SK-N-SH treated with all-trans-retinoic acid at 6 μM for 48 hours (cell line): ENCODE results near the gene JMJD8.
A peak's percentile ranks its signal among the peaks of the same experiment; 100 is the strongest.

ENCODE experiments used
- ATAC-seq: fragments of 200-7000 bp; cut with Tn5 transposase; 3 replicates; pipeline ENCODE4 v1.9.1; 2020; ENCODE audit warnings: mild to moderate bottlenecking, moderate library complexity
- ARNTL ChIP-seq: fragments of 450-650 bp; formaldehyde crosslinking; IDR thresholded peaks from 2 replicates; pipeline ENCODE4 v1.5.0; 2020; ENCODE audit warnings: low read depth, mild to moderate bottlenecking, moderate library complexity, borderline replicate concordance
- BACH2 ChIP-seq: fragments of 250-450 bp; sonication (Bioruptor Pico); IDR thresholded peaks from 2 replicates; pipeline ENCODE4 v1.9.0; 2021; ENCODE audit warnings: mild to moderate bottlenecking, borderline replicate concordance
- CSDC2 ChIP-seq: fragments of 250-450 bp; sonication (Bioruptor Pico); IDR thresholded peaks from 2 replicates; pipeline ENCODE4 v1.5.0; 2020; ENCODE audit warnings: mild to moderate bottlenecking, moderate library complexity
- ESRRG ChIP-seq: fragments of 250-450 bp; sonication (Bioruptor Pico); IDR thresholded peaks from 2 replicates; pipeline ENCODE4 v1.6.1; 2021; ENCODE audit warnings: mild to moderate bottlenecking
- GLIS3 ChIP-seq: fragments of 250-450 bp; sonication (Bioruptor Pico); IDR thresholded peaks from 2 replicates; pipeline ENCODE4 v1.5.0; 2020; ENCODE audit warnings: mild to moderate bottlenecking, moderate library complexity
- ISL1 ChIP-seq: fragments of 250-450 bp; sonication (Bioruptor Pico); IDR thresholded peaks from 2 replicates; pipeline ENCODE4 v2.1.2; 2022; ENCODE audit warnings: mild to moderate bottlenecking, moderate library complexity
- OSR1 ChIP-seq: fragments of 250-450 bp; sonication (Bioruptor Pico); IDR thresholded peaks from 2 replicates; pipeline ENCODE4 v1.8.0; 2022; ENCODE audit warnings: moderate library complexity, mild to moderate bottlenecking, inconsistent platforms
- PPARA ChIP-seq: fragments of 250-450 bp; sonication (Bioruptor Pico); IDR thresholded peaks from 2 replicates; pipeline ENCODE4 v1.5.0; 2020; ENCODE audit warnings: mild to moderate bottlenecking, borderline replicate concordance
- RARB ChIP-seq: fragments of 250-450 bp; sonication (Bioruptor Pico); IDR thresholded peaks from 2 replicates; pipeline ENCODE4 v1.8.0; 2021; ENCODE audit warnings: mild to moderate bottlenecking, moderate library complexity
- SNAI2 ChIP-seq: fragments of 250-450 bp; sonication (Bioruptor Pico); IDR thresholded peaks from 2 replicates; pipeline ENCODE4 v1.5.0; 2020; ENCODE audit warnings: mild to moderate bottlenecking, moderate library complexity
- TCF4 ChIP-seq: fragments of 250-450 bp; sonication (Bioruptor Pico); IDR thresholded peaks from 2 replicates; pipeline ENCODE4 v1.8.0; 2021; ENCODE audit warnings: mild to moderate bottlenecking, moderate library complexity, borderline replicate concordance
- TOX ChIP-seq: fragments of 250-450 bp; sonication (Bioruptor Pico); IDR thresholded peaks from 2 replicates; pipeline ENCODE4 v1.8.0; 2021; ENCODE audit warnings: mild to moderate bottlenecking, moderate library complexity, borderline replicate concordance
- ZC3H10 ChIP-seq: fragments of 250-450 bp; sonication (Bioruptor Pico); IDR thresholded peaks from 2 replicates; pipeline ENCODE4 v1.5.1; 2021; ENCODE audit warnings: mild to moderate bottlenecking, moderate library complexity
- ZFP3 ChIP-seq: fragments of 250-450 bp; sonication (Bioruptor Pico); IDR thresholded peaks from 2 replicates; pipeline ENCODE4 v1.5.0; 2020; ENCODE audit warnings: mild to moderate bottlenecking, moderate library complexity
- ZFP30 ChIP-seq: fragments of 450-650 bp; formaldehyde crosslinking; IDR thresholded peaks from 2 replicates; pipeline ENCODE4 v1.5.0; 2022; ENCODE audit warnings: mild to moderate bottlenecking, moderate library complexity
- ZNF565 ChIP-seq: fragments of 450-650 bp; formaldehyde crosslinking; conservative IDR thresholded peaks from 2 replicates; pipeline ENCODE4 v1.5.0; 2020; ENCODE audit warnings: low read depth, mild to moderate bottlenecking, moderate library complexity
- ZNF70 ChIP-seq: fragments of 450-650 bp; formaldehyde crosslinking; IDR thresholded peaks from 2 replicates; pipeline ENCODE4 v1.5.0; 2020; ENCODE audit warnings: mild to moderate bottlenecking, moderate library complexity
- ZNF8 ChIP-seq: fragments of 450-650 bp; formaldehyde crosslinking; IDR thresholded peaks from 2 replicates; pipeline ENCODE4 v1.5.0; 2020; ENCODE audit warnings: mild to moderate bottlenecking, moderate library complexity
- TF ChIP-seq, protein P1 (sequence below): fragments of 250-450 bp; sonication (Bioruptor Pico); IDR thresholded peaks from 2 replicates; pipeline ENCODE4 v1.5.1; 2021; ENCODE audit warnings: mild to moderate bottlenecking, moderate library complexity
- TF ChIP-seq, protein P2 (sequence below): fragments of 250-450 bp; sonication (Bioruptor Pico); IDR thresholded peaks from 2 replicates; pipeline ENCODE4 v1.5.0; 2020; ENCODE audit warnings: mild to moderate bottlenecking, moderate library complexity
- TF ChIP-seq, protein P3 (sequence below): fragments of 250-450 bp; sonication (Bioruptor Pico); IDR thresholded peaks from 2 replicates; pipeline ENCODE4 v1.5.1; 2020; ENCODE audit warnings: low read depth, mild to moderate bottlenecking, moderate library complexity
- TF ChIP-seq, protein P4 (sequence below): fragments of 250-450 bp; sonication (Bioruptor Pico); IDR thresholded peaks from 2 replicates; pipeline ENCODE4 v1.8.0; 2020; ENCODE audit warnings: mild to moderate bottlenecking, moderate library complexity, borderline replicate concordance
- TF ChIP-seq, protein P5 (sequence below): fragments of 250-450 bp; sonication (Bioruptor Pico); IDR thresholded peaks from 2 replicates; pipeline ENCODE4 v1.8.0; 2021; ENCODE audit warnings: low read depth, mild to moderate bottlenecking, moderate library complexity, borderline replicate concordance

JMJD8 gene

DNA sequence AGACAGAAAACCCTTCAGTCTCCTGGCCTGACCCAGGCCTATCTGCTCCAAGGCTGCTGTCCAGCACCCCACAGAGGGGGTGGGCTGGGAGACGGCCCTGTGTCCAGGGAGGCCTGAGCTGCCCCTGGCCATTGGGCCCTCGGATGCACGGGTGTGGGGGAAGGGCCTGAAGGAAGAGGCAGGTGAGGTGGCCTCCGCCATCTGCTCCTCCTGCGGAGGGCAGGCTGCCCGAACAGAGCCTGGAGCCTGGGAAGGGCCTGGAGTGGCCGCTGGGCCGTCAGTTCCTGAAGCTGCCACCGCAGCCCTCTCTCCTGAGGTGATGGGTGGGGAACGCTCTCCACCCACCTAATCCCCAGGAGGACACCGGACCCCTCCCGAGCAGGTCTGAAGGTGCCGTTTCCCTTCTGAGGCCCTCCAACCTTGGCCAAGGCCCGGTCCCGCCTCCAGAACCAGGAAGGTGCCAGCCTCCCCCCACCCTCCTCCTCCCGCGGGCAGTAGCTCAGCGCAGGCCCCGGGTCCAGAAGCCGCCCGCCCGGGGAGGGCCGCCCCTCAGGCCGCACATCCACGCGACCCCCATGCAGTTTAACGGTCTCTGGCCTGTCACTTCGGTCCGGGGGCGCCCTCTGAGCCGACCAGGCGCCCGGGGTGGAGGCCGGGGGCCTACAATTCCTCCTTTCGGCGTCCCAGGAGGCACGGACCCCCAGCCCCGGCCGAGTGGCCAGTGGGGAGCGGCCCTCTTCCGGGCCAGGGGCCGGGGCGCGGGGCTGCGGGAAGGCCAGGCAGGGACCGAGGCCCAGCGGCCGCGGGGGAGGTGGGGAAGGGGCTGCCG lies 20.6 kb upstream of the JMJD8 start:
- peak; percentile 38 for ATAC-seq
- TF ChIP-seq ARNTL (CRISPR knock-in tag) (no peak), RARB (CRISPR knock-in tag) (no peak), OSR1 (no peak), ZNF70 (no peak), BACH2 (no peak), ZNF8 (no peak), SNAI2 (no peak)
- TF ChIP-seq, protein P1, sequence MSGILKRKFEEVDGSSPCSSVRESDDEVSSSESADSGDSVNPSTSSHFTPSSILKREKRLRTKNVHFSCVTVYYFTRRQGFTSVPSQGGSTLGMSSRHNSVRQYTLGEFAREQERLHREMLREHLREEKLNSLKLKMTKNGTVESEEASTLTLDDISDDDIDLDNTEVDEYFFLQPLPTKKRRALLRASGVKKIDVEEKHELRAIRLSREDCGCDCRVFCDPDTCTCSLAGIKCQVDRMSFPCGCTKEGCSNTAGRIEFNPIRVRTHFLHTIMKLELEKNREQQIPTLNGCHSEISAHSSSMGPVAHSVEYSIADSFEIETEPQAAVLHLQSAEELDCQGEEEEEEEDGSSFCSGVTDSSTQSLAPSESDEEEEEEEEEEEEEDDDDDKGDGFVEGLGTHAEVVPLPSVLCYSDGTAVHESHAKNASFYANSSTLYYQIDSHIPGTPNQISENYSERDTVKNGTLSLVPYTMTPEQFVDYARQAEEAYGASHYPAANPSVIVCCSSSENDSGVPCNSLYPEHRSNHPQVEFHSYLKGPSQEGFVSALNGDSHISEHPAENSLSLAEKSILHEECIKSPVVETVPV (CRISPR knock-in tag): no peak

DNA sequence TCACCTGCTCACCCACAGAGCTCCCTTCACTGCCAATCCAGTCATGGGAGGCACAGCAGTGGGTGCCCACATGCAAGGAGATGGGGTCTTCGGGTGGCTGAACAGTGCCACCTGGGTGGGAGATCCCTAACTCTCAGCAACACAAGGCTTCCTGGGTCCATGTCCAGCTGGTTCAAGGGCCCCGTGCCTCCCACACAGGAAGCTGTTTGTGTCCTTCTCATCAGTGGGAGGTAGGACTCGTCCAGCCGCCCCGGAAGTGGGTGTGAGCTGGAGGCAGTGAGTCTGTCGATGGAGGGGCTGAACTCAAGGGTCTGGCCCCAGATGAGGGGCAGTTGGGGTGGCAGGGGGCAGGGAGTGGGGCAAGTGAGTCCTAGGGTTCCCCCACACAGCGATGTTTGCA lies 19.9 kb upstream of the JMJD8 start:
- no peak for ATAC-seq
- no peak for TF ChIP-seq ZFP3 (CRISPR knock-in tag)
- no peak for TF ChIP-seq BACH2
- TF ChIP-seq ESRRG (CRISPR knock-in tag): no peak
- TF ChIP-seq ZFP30 (CRISPR knock-in tag): no peak
- no peak for TF ChIP-seq PPARA (CRISPR knock-in tag)
- TF ChIP-seq ARNTL (CRISPR knock-in tag): no peak
- TF ChIP-seq ZC3H10 (CRISPR knock-in tag): no peak
- TF ChIP-seq, protein P2, sequence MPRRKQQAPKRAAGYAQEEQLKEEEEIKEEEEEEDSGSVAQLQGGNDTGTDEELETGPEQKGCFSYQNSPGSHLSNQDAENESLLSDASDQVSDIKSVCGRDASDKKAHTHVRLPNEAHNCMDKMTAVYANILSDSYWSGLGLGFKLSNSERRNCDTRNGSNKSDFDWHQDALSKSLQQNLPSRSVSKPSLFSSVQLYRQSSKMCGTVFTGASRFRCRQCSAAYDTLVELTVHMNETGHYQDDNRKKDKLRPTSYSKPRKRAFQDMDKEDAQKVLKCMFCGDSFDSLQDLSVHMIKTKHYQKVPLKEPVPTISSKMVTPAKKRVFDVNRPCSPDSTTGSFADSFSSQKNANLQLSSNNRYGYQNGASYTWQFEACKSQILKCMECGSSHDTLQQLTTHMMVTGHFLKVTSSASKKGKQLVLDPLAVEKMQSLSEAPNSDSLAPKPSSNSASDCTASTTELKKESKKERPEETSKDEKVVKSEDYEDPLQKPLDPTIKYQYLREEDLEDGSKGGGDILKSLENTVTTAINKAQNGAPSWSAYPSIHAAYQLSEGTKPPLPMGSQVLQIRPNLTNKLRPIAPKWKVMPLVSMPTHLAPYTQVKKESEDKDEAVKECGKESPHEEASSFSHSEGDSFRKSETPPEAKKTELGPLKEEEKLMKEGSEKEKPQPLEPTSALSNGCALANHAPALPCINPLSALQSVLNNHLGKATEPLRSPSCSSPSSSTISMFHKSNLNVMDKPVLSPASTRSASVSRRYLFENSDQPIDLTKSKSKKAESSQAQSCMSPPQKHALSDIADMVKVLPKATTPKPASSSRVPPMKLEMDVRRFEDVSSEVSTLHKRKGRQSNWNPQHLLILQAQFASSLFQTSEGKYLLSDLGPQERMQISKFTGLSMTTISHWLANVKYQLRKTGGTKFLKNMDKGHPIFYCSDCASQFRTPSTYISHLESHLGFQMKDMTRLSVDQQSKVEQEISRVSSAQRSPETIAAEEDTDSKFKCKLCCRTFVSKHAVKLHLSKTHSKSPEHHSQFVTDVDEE: no peak
- TF ChIP-seq, protein P3, sequence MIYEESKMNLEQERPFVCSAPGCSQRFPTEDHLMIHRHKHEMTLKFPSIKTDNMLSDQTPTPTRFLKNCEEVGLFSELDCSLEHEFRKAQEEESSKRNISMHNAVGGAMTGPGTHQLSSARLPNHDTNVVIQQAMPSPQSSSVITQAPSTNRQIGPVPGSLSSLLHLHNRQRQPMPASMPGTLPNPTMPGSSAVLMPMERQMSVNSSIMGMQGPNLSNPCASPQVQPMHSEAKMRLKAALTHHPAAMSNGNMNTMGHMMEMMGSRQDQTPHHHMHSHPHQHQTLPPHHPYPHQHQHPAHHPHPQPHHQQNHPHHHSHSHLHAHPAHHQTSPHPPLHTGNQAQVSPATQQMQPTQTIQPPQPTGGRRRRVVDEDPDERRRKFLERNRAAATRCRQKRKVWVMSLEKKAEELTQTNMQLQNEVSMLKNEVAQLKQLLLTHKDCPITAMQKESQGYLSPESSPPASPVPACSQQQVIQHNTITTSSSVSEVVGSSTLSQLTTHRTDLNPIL (CRISPR knock-in tag): no peak
- no peak for TF ChIP-seq ISL1 (CRISPR knock-in tag)
- TF ChIP-seq, protein P4, sequence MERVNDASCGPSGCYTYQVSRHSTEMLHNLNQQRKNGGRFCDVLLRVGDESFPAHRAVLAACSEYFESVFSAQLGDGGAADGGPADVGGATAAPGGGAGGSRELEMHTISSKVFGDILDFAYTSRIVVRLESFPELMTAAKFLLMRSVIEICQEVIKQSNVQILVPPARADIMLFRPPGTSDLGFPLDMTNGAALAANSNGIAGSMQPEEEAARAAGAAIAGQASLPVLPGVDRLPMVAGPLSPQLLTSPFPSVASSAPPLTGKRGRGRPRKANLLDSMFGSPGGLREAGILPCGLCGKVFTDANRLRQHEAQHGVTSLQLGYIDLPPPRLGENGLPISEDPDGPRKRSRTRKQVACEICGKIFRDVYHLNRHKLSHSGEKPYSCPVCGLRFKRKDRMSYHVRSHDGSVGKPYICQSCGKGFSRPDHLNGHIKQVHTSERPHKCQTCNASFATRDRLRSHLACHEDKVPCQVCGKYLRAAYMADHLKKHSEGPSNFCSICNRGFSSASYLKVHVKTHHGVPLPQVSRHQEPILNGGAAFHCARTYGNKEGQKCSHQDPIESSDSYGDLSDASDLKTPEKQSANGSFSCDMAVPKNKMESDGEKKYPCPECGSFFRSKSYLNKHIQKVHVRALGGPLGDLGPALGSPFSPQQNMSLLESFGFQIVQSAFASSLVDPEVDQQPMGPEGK: no peak
- TF ChIP-seq ZNF565 (CRISPR knock-in tag): no peak
- TF ChIP-seq ZNF70: no peak
- no peak for TF ChIP-seq CSDC2 (CRISPR knock-in tag)
- TF ChIP-seq, protein P5, sequence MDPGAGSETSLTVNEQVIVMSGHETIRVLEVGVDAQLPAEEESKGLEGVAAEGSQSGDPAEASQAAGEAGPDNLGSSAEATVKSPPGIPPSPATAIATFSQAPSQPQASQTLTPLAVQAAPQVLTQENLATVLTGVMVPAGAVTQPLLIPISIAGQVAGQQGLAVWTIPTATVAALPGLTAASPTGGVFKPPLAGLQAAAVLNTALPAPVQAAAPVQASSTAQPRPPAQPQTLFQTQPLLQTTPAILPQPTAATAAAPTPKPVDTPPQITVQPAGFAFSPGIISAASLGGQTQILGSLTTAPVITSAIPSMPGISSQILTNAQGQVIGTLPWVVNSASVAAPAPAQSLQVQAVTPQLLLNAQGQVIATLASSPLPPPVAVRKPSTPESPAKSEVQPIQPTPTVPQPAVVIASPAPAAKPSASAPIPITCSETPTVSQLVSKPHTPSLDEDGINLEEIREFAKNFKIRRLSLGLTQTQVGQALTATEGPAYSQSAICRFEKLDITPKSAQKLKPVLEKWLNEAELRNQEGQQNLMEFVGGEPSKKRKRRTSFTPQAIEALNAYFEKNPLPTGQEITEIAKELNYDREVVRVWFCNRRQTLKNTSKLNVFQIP: no peak
- TF ChIP-seq RARB (CRISPR knock-in tag): no peak

DNA sequence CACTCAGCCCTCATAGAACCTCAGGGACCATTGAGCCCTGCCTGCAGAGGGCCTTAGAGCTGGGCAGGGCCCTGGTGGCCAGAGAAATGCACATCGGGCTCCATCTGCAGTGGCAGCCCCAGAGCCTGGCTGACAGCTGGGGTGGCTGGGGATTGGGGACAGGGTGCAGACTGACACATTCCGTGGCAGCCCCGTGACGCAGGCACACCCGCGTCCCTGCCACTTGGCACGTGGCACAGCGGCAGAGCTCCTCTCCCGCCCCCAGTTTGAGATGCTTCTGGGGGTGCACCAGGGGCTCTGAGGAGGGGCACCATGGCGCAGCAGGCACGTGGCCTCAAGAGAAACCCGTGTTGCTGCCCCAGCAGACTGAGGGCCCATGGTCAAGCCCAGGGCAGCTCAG lies 19.3 kb upstream of the JMJD8 start:
- TF ChIP-seq ZNF70: no peak
- TF ChIP-seq, all 23 proteins: peak for 0
- ATAC-seq: no peak

DNA sequence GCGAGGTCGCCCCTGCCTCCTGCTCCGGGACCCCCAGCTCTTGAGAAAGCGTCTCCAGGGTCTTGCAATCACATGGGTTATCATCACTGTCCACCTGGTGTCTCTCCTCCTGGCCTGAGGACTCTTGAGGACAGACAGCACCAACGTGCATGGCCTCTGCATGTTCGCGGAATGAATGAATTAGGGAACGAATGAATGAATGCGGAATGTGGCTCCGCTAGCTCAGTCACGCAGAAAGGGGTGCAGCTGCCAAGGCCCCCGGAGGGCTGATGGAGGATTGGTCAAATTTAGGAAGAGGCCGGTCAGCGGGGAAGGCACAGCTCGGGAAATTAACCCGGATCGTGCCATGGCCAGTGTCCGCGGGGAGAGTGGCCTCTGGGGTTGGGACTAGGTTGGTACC lies 18.2 kb upstream of the JMJD8 start:
- no peak for ATAC-seq
- TF ChIP-seq TCF4 (no peak), PPARA (CRISPR knock-in tag) (no peak), CSDC2 (CRISPR knock-in tag) (no peak), ZFP30 (CRISPR knock-in tag) (no peak), RARB (CRISPR knock-in tag) (no peak), OSR1 (no peak), ISL1 (CRISPR knock-in tag) (no peak), TOX (CRISPR knock-in tag) (no peak), ARNTL (CRISPR knock-in tag) (no peak), ZC3H10 (CRISPR knock-in tag) (no peak), GLIS3 (CRISPR knock-in tag) (no peak)
- TF ChIP-seq, protein P3 (CRISPR knock-in tag): no peak
- TF ChIP-seq, protein P2: no peak
